Ishikawa (cell line): ENCODE data around the gene MAST4.

Experiments used
- EP300 ChIP-seq: IDR thresholded peaks from 2 replicates; pipeline ENCODE4 v1.6.1; 2012; ENCODE audit warnings: borderline replicate concordance
- TAF1 ChIP-seq: IDR thresholded peaks from 2 replicates; pipeline ENCODE4 v1.6.1; 2012; ENCODE audit warnings: low read depth, mild to moderate bottlenecking
- TCF12 ChIP-seq: IDR thresholded peaks from 2 replicates; pipeline ENCODE4 v1.6.1; 2012; ENCODE audit warnings: low read depth
- TF ChIP-seq, protein P1 (sequence below): IDR thresholded peaks from 2 replicates; pipeline ENCODE4 v1.6.1; 2012; ENCODE audit warnings: low read depth, mild to moderate bottlenecking

DNA sequence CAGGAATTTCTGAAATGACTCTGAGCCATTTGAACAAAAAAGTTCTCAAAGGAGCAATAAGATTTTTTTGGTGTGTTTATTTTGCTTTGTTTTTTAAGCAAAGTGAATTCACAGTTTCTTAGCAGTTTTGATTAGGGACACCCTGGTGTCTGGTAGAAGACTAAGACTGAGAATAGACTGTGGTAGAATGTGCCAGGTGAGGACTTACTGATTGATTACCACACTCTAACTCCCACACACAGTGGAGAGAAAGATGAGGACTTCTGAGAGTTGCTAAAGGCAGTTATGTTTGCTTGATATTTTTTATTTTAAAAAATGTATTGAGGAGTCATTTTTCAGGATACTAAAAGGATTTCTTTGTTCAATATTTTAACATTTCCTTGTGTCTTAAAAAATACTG lies 425.3 kb downstream of the MAST4 start:
- no peak for TF ChIP-seq TAF1
- TF ChIP-seq TCF12, result no peak
- TF ChIP-seq, protein P1, sequence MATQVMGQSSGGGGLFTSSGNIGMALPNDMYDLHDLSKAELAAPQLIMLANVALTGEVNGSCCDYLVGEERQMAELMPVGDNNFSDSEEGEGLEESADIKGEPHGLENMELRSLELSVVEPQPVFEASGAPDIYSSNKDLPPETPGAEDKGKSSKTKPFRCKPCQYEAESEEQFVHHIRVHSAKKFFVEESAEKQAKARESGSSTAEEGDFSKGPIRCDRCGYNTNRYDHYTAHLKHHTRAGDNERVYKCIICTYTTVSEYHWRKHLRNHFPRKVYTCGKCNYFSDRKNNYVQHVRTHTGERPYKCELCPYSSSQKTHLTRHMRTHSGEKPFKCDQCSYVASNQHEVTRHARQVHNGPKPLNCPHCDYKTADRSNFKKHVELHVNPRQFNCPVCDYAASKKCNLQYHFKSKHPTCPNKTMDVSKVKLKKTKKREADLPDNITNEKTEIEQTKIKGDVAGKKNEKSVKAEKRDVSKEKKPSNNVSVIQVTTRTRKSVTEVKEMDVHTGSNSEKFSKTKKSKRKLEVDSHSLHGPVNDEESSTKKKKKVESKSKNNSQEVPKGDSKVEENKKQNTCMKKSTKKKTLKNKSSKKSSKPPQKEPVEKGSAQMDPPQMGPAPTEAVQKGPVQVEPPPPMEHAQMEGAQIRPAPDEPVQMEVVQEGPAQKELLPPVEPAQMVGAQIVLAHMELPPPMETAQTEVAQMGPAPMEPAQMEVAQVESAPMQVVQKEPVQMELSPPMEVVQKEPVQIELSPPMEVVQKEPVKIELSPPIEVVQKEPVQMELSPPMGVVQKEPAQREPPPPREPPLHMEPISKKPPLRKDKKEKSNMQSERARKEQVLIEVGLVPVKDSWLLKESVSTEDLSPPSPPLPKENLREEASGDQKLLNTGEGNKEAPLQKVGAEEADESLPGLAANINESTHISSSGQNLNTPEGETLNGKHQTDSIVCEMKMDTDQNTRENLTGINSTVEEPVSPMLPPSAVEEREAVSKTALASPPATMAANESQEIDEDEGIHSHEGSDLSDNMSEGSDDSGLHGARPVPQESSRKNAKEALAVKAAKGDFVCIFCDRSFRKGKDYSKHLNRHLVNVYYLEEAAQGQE, result no peak
- TF ChIP-seq EP300, result no peak
